Thymus (tissue), 2 donors: Measurements from ENCODE around the gene PHACTR4. TPM values are rescaled to one million over a fixed set of nuclear protein-coding genes. Genes with fewer than 3 reads are reported as not detected.

Experiments used
- polyA plus RNA-seq: library from polyadenylated mRNA; stranded (reverse); fragments of 200-250 nt; gene quantifications from one replicate; pipeline ENCODE4 v1.2.3, GENCODE V29; 2013
- total RNA-seq: library from RNA; stranded (reverse); fragments of 120-200 nt; gene quantifications from one replicate; pipeline ENCODE4 v1.2.4, GENCODE V29; 2013
- donor health status: healthy.

Gene PHACTR4
- total and polyA plus RNA-seq, 2 donors, result 6.5 to 18.1 TPM

Other genes starting within 250 kb of the PHACTR4 start
- gene PTAFR, start 193.1 kb upstream of the PHACTR4 start, total RNA-seq, result 4.9 TPM
- gene PTAFR, start 193.1 kb upstream of the PHACTR4 start, polyA plus RNA-seq, result 3.4 TPM
- gene DNAJC8, start 136.7 kb upstream of the PHACTR4 start, total RNA-seq, result 146 TPM
- 104 TPM for gene DNAJC8, start 136.7 kb upstream of the PHACTR4 start, polyA plus RNA-seq
- gene ATP5IF1, start 133.6 kb upstream of the PHACTR4 start, total RNA-seq, result 220 TPM
- 431 TPM for gene ATP5IF1, start 133.6 kb upstream of the PHACTR4 start, polyA plus RNA-seq
- gene SESN2, start 110.2 kb upstream of the PHACTR4 start, total RNA-seq, result 4.0 TPM
- 6.7 TPM for gene SESN2, start 110.2 kb upstream of the PHACTR4 start, polyA plus RNA-seq
- 25.9 TPM for gene MED18, start 40.7 kb upstream of the PHACTR4 start, total RNA-seq
- 32.5 TPM for gene MED18, start 40.7 kb upstream of the PHACTR4 start, polyA plus RNA-seq
- 41.4 TPM for gene RCC1, start 136.3 kb downstream of the PHACTR4 start, total RNA-seq
- gene RCC1, start 136.3 kb downstream of the PHACTR4 start, polyA plus RNA-seq, result 19.4 TPM
- gene TRNAU1AP, start 183.3 kb downstream of the PHACTR4 start, total RNA-seq, result 42.6 TPM
- gene TRNAU1AP, start 183.3 kb downstream of the PHACTR4 start, polyA plus RNA-seq, result 38.6 TPM
- 51.5 TPM for gene RAB42, start 222.5 kb downstream of the PHACTR4 start, total RNA-seq
- 18.6 TPM for gene RAB42, start 222.5 kb downstream of the PHACTR4 start, polyA plus RNA-seq